Panc1 (cell line): ENCODE measurements around the gene KCNMA1. TPM values are rescaled to one million over a fixed set of nuclear protein-coding genes. Genes with fewer than 3 reads are reported as not detected.

Experiments
- ATAC-seq: fragments of 200-7000 bp; cut with Tn5 transposase; 2 replicates; pipeline ENCODE4 v1.9.1; 2020; ENCODE audit warnings: mild to moderate bottlenecking, moderate library complexity
- BruUV-seq: library from RNA; stranded (reverse); fragments of 400-500 nt; replicated peaks from 2 replicates; lab custom pipeline; 2021; lab: Mats Ljungman, UMichigan
- CTCF ChIA-PET: fragments of 300-600 bp; sonication (Branson Sonifier 250); formaldehyde crosslinking; loops from one replicate; lab custom pipeline; 2022; ENCODE audit warnings: antibody characterized with exemption; lab: Charles Lee
- POLR2A ChIA-PET: fragments of 300-600 bp; sonication (Branson Sonifier 250); formaldehyde crosslinking; loops from one replicate; lab custom pipeline; 2022; ENCODE audit warnings: antibody characterized with exemption; lab: Charles Lee
- DNase-seq: peaks from one replicate; pipeline ENCODE4 v3.0.0-alpha.2; 2010; ENCODE audit warnings: low read depth, low spot score
- H3K27ac ChIP-seq: 2 replicates; pipeline ENCODE4 v1.5.1; 2011; ENCODE audit warnings: mild to moderate bottlenecking, low read length, inconsistent platforms
- H3K27me3 ChIP-seq: fragments of 200-500 bp; sonication (Bioruptor generic); 2 replicates; pipeline ENCODE4 v1.6.0; 2014; ENCODE audit warnings: low read length, inconsistent platforms; ENCODE audit not compliant: control insufficient read depth, insufficient read depth
- H3K36me3 ChIP-seq: fragments of 200-500 bp; sonication (Bioruptor generic); 2 replicates; pipeline ENCODE4 v1.5.1; 2014; ENCODE audit warnings: inconsistent platforms, mild to moderate bottlenecking, low read length, moderate library complexity; ENCODE audit not compliant: control insufficient read depth, insufficient read depth
- H3K4me1 ChIP-seq: 2 replicates; pipeline ENCODE4 v1.5.1; 2011; ENCODE audit warnings: inconsistent platforms, mild to moderate bottlenecking, low read length, moderate library complexity; ENCODE audit not compliant: control insufficient read depth, insufficient read depth
- H3K4me3 ChIP-seq, 2 experiments: 2 replicates each; pipeline ENCODE4 v1.5.1; 2011 to 2012; ENCODE audit warnings: low read depth in 2 of 2, low read length in 2 of 2, mild to moderate bottlenecking in 2 of 2, inconsistent platforms in 1 of 2, moderate library complexity in 1 of 2
- H3K9me3 ChIP-seq: fragments of 200-500 bp; sonication (Bioruptor generic); 2 replicates; pipeline ENCODE4 v1.5.1; 2014; ENCODE audit warnings: low read depth, mild to moderate bottlenecking, inconsistent platforms, low read length, moderate library complexity; ENCODE audit not compliant: control insufficient read depth, insufficient read depth
- POLR2AphosphoS5 ChIP-seq: IDR thresholded peaks from 2 replicates; pipeline ENCODE4 v1.6.1; 2012; ENCODE audit warnings: mild to moderate bottlenecking, low read depth, low read length, moderate library complexity
- REST ChIP-seq, 2 experiments: IDR thresholded peaks; 2 replicates each; pipeline ENCODE4 v1.6.1; 2011 to 2012; ENCODE audit warnings: low read depth in 2 of 2, control low read depth in 1 of 2, low read length in 1 of 2, mild to moderate bottlenecking in 1 of 2, moderate library complexity in 1 of 2; ENCODE audit not compliant: insufficient read depth in 1 of 2
- SIN3A ChIP-seq: IDR thresholded peaks from 2 replicates; pipeline ENCODE4 v1.6.1; 2012; ENCODE audit warnings: low read depth, mild to moderate bottlenecking, low read length, moderate library complexity, borderline replicate concordance; ENCODE audit not compliant: insufficient read depth
- TCF7L2 ChIP-seq: IDR thresholded peaks from 2 replicates; pipeline ENCODE4 v1.6.1; 2011; ENCODE audit warnings: mild to moderate bottlenecking, low read depth, low read length, inconsistent platforms
- in situ Hi-C: cut with HindIII; loops from 2 replicates; pipeline ENCODE4 v1.10.0; 2016; ENCODE audit warnings: low sequenced_read_pairs, low pct_unique_long_range_greater_than_20kb
- intact Hi-C: fragments of 100-400 bp; cut with micrococcal nuclease; formaldehyde crosslinking; loops from one replicate; pipeline ENCODE4 v1.10.0; 2022; ENCODE audit not compliant: unreplicated experiment
- total RNA-seq: library from RNA; stranded (reverse); gene quantifications from one replicate; pipeline ENCODE4 v1.2.1, GENCODE V29; 2021; ENCODE audit not compliant: unreplicated experiment
- TF ChIP-seq, protein P1 (sequence below): fragments of 450-650 bp; IDR thresholded peaks from 2 replicates; pipeline ENCODE4 v1.5.1; 2017; ENCODE audit warnings: mild to moderate bottlenecking

Gene KCNMA1
- total RNA-seq, 1 experiment from 2014 or later = 91.9 TPM

DNA sequence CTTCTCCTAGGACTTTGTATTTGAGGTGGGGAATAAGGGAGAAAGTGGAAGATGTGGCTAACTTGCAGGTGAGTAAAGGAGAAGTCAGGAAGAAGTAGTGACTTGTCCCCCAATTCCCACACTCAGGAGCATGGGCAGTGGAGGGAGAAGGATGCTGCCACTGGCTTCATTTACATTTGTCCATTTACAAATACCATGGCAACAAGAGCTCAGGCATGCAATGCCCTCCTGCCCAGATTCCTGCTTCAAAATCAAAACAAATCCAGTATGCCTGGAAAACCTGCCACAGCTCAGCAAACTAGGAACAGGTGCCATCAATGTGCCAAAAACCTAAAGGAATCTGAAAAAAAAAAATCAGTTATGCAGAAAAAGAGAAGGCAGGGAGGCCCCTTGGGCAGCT, 139.9 kb downstream of the KCNMA1 start:
- in situ Hi-C loops (no loop called here), intact Hi-C loops (no loop called here)

GRCh38 chr10:77496941-77497420, 140.6 kb downstream of the KCNMA1 start:
- in situ Hi-C loops (no loop called here), intact Hi-C loops (no loop called here)
- BruUV-seq = no TSS peak
- peaks cover 50% of the 10 kb centered on the region for H3K4me1 ChIP-seq
- TF ChIP-seq POLR2AphosphoS5 (no peak), SIN3A (no peak), REST (IDR thresholded peaks at IDR 0.05; ENCODE audit: insufficient read depth in 1 of 2, low read depth in 2 of 2, low read length in 1 of 2) (no peak), TCF7L2 (no peak)
- TF ChIP-seq, protein P1, sequence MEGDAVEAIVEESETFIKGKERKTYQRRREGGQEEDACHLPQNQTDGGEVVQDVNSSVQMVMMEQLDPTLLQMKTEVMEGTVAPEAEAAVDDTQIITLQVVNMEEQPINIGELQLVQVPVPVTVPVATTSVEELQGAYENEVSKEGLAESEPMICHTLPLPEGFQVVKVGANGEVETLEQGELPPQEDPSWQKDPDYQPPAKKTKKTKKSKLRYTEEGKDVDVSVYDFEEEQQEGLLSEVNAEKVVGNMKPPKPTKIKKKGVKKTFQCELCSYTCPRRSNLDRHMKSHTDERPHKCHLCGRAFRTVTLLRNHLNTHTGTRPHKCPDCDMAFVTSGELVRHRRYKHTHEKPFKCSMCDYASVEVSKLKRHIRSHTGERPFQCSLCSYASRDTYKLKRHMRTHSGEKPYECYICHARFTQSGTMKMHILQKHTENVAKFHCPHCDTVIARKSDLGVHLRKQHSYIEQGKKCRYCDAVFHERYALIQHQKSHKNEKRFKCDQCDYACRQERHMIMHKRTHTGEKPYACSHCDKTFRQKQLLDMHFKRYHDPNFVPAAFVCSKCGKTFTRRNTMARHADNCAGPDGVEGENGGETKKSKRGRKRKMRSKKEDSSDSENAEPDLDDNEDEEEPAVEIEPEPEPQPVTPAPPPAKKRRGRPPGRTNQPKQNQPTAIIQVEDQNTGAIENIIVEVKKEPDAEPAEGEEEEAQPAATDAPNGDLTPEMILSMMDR = no peak
- no peak for DNase-seq
- H3K4me3 ChIP-seq = no peak overlapping the region
- no peak for ATAC-seq
- POLR2A ChIA-PET = interaction anchor here (0.6 kb wide), 1 partner anchor 15 kb away, joined by 5 read pairs; no protein-coding TSS in a partner anchor
- H3K9me3 ChIP-seq = no peaks in the 10 kb centered on the region
- no peaks in the 10 kb centered on the region for H3K27me3 ChIP-seq
- CTCF ChIA-PET = interaction anchor here (0.6 to 0.9 kb wide), 2 partner anchors 146 to 223 kb away, joined by 3 to 12 read pairs; no protein-coding TSS in a partner anchor
- H3K27ac ChIP-seq = no peak overlapping the region; the same call in 1 of the 2 replicates
- no peaks in the 10 kb centered on the region for H3K36me3 ChIP-seq

More for the DNA sequence above, 139.9 kb downstream of the KCNMA1 start:
- no peak overlapping the region for H3K4me3 ChIP-seq
- H3K36me3 ChIP-seq = no peaks in the 10 kb centered on the region
- H3K27ac ChIP-seq = peak overlapping the region; percentile 19
- no peaks in the 10 kb centered on the region for H3K9me3 ChIP-seq
- ChIA-PET CTCF (interaction anchor here (0.8 to 0.9 kb wide), 2 partner anchors 38 to 222 kb away, joined by 3 to 8 read pairs; no protein-coding TSS in a partner anchor), POLR2A (no interaction called here)
- BruUV-seq = no TSS peak
- H3K27me3 ChIP-seq = no peaks in the 10 kb centered on the region
- peaks cover 55% of the 10 kb centered on the region for H3K4me1 ChIP-seq
- ATAC-seq (no peak), DNase-seq (no peak)
- TF ChIP-seq SIN3A (no peak), REST (IDR thresholded peaks at IDR 0.05; ENCODE audit: insufficient read depth in 1 of 2, low read depth in 2 of 2, low read length in 1 of 2) (no peak), TCF7L2 (no peak), POLR2AphosphoS5 (no peak)
- TF ChIP-seq, protein P1 = no peak
